OCI-LY3 (cell line): ENCODE data around the gene MNAT1.

Source experiments
- H2AFZ ChIP-seq: fragments of 200-600, 300-600 bp; shearing (Covaris generic); 2 replicates; pipeline ENCODE4 v1.6.0; 2014; ENCODE audit warnings: antibody characterized with exemption, low read depth, low read length
- H3K27ac ChIP-seq: fragments of 200-600, 300-600 bp; sonication (generic); 2 replicates; pipeline ENCODE4 v1.5.1; 2014; ENCODE audit warnings: mild to moderate bottlenecking, low read length, moderate library complexity, mixed read lengths
- H3K27me3 ChIP-seq: fragments of 200-600, 300-600 bp; sonication (generic); 2 replicates; pipeline ENCODE4 v1.6.1; 2014; ENCODE audit warnings: low read depth, low read length, mixed read lengths
- H3K36me3 ChIP-seq: fragments of 200-600, 300-600 bp; sonication (generic); replicated peaks from 2 replicates; pipeline ENCODE3; 2014; ENCODE audit warnings: low read depth, low read length, mixed read lengths
- H3K4me1 ChIP-seq: fragments of 300-600, 200-600 bp; sonication (generic); 2 replicates; pipeline ENCODE4 v1.6.1; 2014; ENCODE audit warnings: low read length, mixed read lengths
- H3K4me2 ChIP-seq: fragments of 200-600, 300-600 bp; sonication (generic); 2 replicates; pipeline ENCODE4 v1.6.1; 2014; ENCODE audit warnings: low read length, mixed read lengths
- H3K4me3 ChIP-seq: fragments of 300-600, 200-600 bp; sonication (generic); 2 replicates; pipeline ENCODE4 v1.5.1; 2014; ENCODE audit warnings: antibody characterized with exemption, mild to moderate bottlenecking, low read length, moderate library complexity
- H3K79me2 ChIP-seq: fragments of 300-600, 200-600 bp; shearing (Covaris generic); 2 replicates; pipeline ENCODE4 v1.6.1; 2014; ENCODE audit warnings: mild to moderate bottlenecking, low read length, mixed read lengths
- H3K9ac ChIP-seq: fragments of 300-600, 200-600 bp; shearing (Covaris generic); 2 replicates; pipeline ENCODE4 v1.6.0; 2014; ENCODE audit warnings: mild to moderate bottlenecking, low read length, moderate library complexity
- H3K9me3 ChIP-seq: fragments of 200-600, 300-600 bp; shearing (Covaris generic); 2 replicates; pipeline ENCODE4 v1.6.1; 2014; ENCODE audit warnings: low read length, mixed read lengths; ENCODE audit not compliant: insufficient read depth
- H4K20me1 ChIP-seq: fragments of 200-600, 300-600 bp; sonication (generic); 2 replicates; pipeline ENCODE4 v1.6.1; 2016; ENCODE audit warnings: low read length, mixed read lengths; ENCODE audit not compliant: insufficient read depth
- CTCF ChIP-seq: fragments of 200-600, 300-600 bp; sonication (generic); IDR thresholded peaks from 2 replicates; pipeline ENCODE4 v1.5.1; 2014; ENCODE audit warnings: antibody characterized with exemption, low read length, low read depth
- EZH2phosphoT487 ChIP-seq: fragments of 200-600 bp; shearing (Covaris generic); IDR thresholded peaks from 2 replicates; pipeline ENCODE4 v1.6.1; 2018; ENCODE audit warnings: antibody characterized with exemption, mixed run types, low read depth

MNAT1 gene

GRCh38 chr14:60944204-60944603, 209.6 kb downstream of the MNAT1 start:
- H3K4me2 ChIP-seq: no peak overlapping the region
- H3K9me3 ChIP-seq: no peaks in the 10 kb centered on the region
- H3K4me1 ChIP-seq: no peaks in the 10 kb centered on the region
- H4K20me1 ChIP-seq: no peaks in the 10 kb centered on the region
- H3K27ac ChIP-seq: no peak overlapping the region
- H3K79me2 ChIP-seq: no peaks in the 10 kb centered on the region
- no peak overlapping the region for H2AFZ ChIP-seq
- no peaks in the 10 kb centered on the region for H3K27me3 ChIP-seq
- H3K9ac ChIP-seq: no peak overlapping the region
- no peak overlapping the region for H3K4me3 ChIP-seq
- H3K36me3 ChIP-seq: no peaks in the 10 kb centered on the region
- no peak for TF ChIP-seq CTCF
- TF ChIP-seq EZH2phosphoT487: no peak

- Histone ChIP-seq H3K27ac (no peak overlapping the region), H3K9ac (no peak overlapping the region), H2AFZ (no peak overlapping the region), H3K4me2 (no peak overlapping the region), H3K4me1 (no peaks in the 10 kb centered on the region), H3K27me3 (no peaks in the 10 kb centered on the region), H3K4me3 (no peak overlapping the region), H3K36me3 (no peaks in the 10 kb centered on the region), H3K79me2 (no peaks in the 10 kb centered on the region), H4K20me1 (no peaks in the 10 kb centered on the region), H3K9me3 (no peaks in the 10 kb centered on the region)
- no peak for TF ChIP-seq EZH2phosphoT487
- no peak for TF ChIP-seq CTCF
Measured at GRCh38 chr14:60945984-60946383, 211.4 kb downstream of the MNAT1 start.

- Histone ChIP-seq H3K36me3 (no peaks in the 10 kb centered on the region), H2AFZ (no peak overlapping the region), H3K9me3 (no peaks in the 10 kb centered on the region), H3K27me3 (no peaks in the 10 kb centered on the region), H3K4me2 (no peak overlapping the region), H3K27ac (no peak overlapping the region), H3K9ac (no peak overlapping the region), H3K4me3 (no peak overlapping the region), H3K4me1 (no peaks in the 10 kb centered on the region), H4K20me1 (no peaks in the 10 kb centered on the region), H3K79me2 (no peaks in the 10 kb centered on the region)
- TF ChIP-seq CTCF: no peak
Measured at GRCh38 chr14:60946773-60947172, 212.2 kb downstream of the MNAT1 start.

GRCh38 chr14:60951776-60952435, 217.3 kb downstream of the MNAT1 start:
- Histone ChIP-seq H3K9ac (no peak overlapping the region), H3K9me3 (peaks cover 6% of the 10 kb centered on the region; the same call in 1 of the 2 replicates), H3K79me2 (no peaks in the 10 kb centered on the region)

More at GRCh38 chr14:60951776-60952435, 217.3 kb downstream of the MNAT1 start:
- H4K20me1 ChIP-seq: no peaks in the 10 kb centered on the region
- no peak overlapping the region for H2AFZ ChIP-seq
- H3K27me3 ChIP-seq: no peaks in the 10 kb centered on the region
- peaks cover 8% of the 10 kb centered on the region for H3K4me1 ChIP-seq
- H3K4me3 ChIP-seq: no peak overlapping the region
- no peak overlapping the region for H3K4me2 ChIP-seq
- TF ChIP-seq EZH2phosphoT487: no peak
- no peak for TF ChIP-seq CTCF
- no peak overlapping the region for H3K27ac ChIP-seq
- peaks cover 7% of the 10 kb centered on the region for H3K36me3 ChIP-seq
